PC-3 (cell line): ENCODE measurements around the gene RNF114.

Experiments
- CTCF ChIP-seq: fragments of 300-600 bp; sonication (generic); conservative IDR thresholded peaks from 2 replicates; pipeline ENCODE4 v1.5.1; 2017; ENCODE audit warnings: antibody characterized with exemption, low read depth, mild to moderate bottlenecking, low read length
- EZH2 ChIP-seq: fragments of 300-600 bp; sonication (generic); IDR thresholded peaks from one replicate; pipeline ENCODE4 v1.6.1; 2017; ENCODE audit warnings: antibody characterized with exemption, mild to moderate bottlenecking, low read length; ENCODE audit not compliant: unreplicated experiment
- EZH2phosphoT487 ChIP-seq: fragments of 300-600 bp; sonication (generic); IDR thresholded peaks from 2 replicates; pipeline ENCODE4 v1.6.1; 2018; ENCODE audit warnings: mild to moderate bottlenecking, antibody characterized with exemption, low read length, borderline replicate concordance

GRCh38 chr20:49915118-49915379 is 21.1 kb upstream of the RNF114 start:
- TF ChIP-seq CTCF (peak; percentile 33; the same call in 1 of the 2 replicates), EZH2phosphoT487 (no peak), EZH2 (no peak)
